ENCODE data around the gene ECPAS. TPM values are rescaled to one million over a fixed set of nuclear protein-coding genes. Genes with fewer than 3 reads are reported as not detected.
A peak's percentile ranks its signal among the peaks of the same experiment; 100 is the strongest.

Gene ECPAS
- total RNA-seq, 3 donors from 2014 or later (not counting 1 experiment from before 2014, with no cell fraction given) = 58.0 to 73.6 (median 70.7) TPM

DNA sequence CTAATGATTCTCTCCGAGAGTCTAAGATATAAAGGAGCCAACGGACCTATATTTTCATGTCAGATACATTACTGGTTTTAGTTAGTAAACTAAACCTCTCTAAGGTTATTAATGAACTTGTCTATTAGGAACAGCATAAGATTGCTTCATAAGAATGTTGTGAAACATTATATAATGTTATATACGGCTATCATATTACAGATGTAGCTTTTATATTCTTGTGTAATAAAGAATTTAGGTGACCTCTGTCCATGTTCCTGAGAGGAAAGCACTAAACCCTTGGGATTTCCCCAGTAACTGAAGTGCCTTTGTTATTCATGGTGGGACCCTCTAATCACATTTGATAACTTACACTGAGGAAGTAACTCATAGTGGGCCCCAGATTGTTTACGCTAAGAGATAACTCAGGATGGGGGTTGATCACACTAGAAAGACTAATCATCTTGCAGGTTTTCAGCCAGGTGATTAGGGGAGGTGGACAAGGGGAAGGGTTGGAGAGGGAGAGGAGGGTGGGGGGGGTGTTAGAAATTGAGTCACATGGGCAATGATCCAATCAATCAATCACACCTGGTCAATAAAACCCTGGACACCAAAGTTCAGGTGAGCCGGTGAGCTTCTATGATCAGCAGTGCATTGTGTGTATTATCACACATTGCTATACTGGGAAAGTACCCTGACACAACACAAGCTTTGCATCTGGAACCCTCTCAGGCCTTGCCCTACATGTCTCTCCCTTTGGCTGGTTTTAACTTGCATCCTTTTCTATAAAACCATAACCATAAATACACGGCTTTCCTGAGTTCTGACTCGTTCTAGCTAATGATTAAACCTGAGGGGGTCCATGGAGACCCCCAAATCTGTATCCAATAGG lies 25.8 kb downstream of the ECPAS start:
- ATAC-seq (no peak), DNase-seq (no peak)
- Histone ChIP-seq H3K27ac (ENCODE audit: low read length) (no peak overlapping the region), H3K27me3 (ENCODE audit: control insufficient read depth, insufficient read depth, low read length) (no peaks in the 10 kb centered on the region), H3K4me3 (ENCODE audit: low read length) (no peak overlapping the region), H3K36me3 (ENCODE audit: control insufficient read depth, insufficient read depth, low read length) (no peaks in the 10 kb centered on the region), H3K4me1 (ENCODE audit: control insufficient read depth, insufficient read depth, low read length) (no peaks in the 10 kb centered on the region), H3K9me3 (ENCODE audit: control insufficient read depth, insufficient read depth, low read length) (no peaks in the 10 kb centered on the region)
- no peak overlapping the region for H3K4me3 Mint-ChIP-seq
- H3K27ac Mint-ChIP-seq = peak overlapping the region in 1 of 2 donors; percentile 7
- H3K9me3 Mint-ChIP-seq = no peaks in the 10 kb centered on the region
- 82% methylated on average over 4 of the region's 7 CpGs for WGBS (ENCODE audit: insufficient coverage)
- H3K27me3 Mint-ChIP-seq (ENCODE audit: low read depth in 2 of 2) = no peaks in the 10 kb centered on the region
- TF ChIP-seq CTCF (IDR thresholded peaks at IDR 0.05) = no peak
- H3K4me1 Mint-ChIP-seq = peaks cover 40 to 46% of the 10 kb centered on the region in 2 donors
- no peaks in the 10 kb centered on the region for H3K36me3 Mint-ChIP-seq
- intact Hi-C loops (cut with micrococcal nuclease) = no loop called here

DNA sequence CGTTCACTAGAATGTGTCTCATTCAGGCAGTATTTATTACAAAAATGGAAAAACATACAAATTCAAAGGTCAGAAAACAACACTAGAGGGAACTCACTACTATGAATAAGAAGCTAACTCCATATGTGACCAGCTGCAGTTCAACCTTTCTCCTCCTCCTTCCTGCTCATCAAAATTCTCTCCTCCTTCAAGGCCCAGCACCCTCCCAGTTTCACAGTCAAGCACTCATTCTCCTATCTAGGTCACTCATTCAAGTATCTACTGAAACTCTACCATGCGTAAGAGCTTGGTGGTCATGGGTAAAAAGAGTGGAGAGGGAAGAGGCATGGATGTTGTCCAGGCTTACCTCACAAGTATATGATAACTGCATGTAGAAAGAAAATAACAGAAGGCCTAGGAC lies 27.7 kb downstream of the ECPAS start:
- H3K36me3 Mint-ChIP-seq = no peaks in the 10 kb centered on the region
- intact Hi-C loops (cut with micrococcal nuclease) = no loop called here
- TF ChIP-seq CTCF (IDR thresholded peaks at IDR 0.05) = no peak
- H3K4me1 Mint-ChIP-seq = peaks cover 44 to 48% of the 10 kb centered on the region in 2 donors
- peak overlapping the region; percentile 7 to 11 for H3K27ac Mint-ChIP-seq
- 38% methylated on average over 1 of the region's 2 CpGs for WGBS (ENCODE audit: insufficient coverage)
- no peaks in the 10 kb centered on the region for H3K9me3 ChIP-seq (ENCODE audit: control insufficient read depth, insufficient read depth, low read length)
- H3K9me3 Mint-ChIP-seq = no peaks in the 10 kb centered on the region
- no peak overlapping the region for H3K4me3 Mint-ChIP-seq
- H3K4me3 ChIP-seq (ENCODE audit: low read length) = no peak overlapping the region
- no peaks in the 10 kb centered on the region for H3K27me3 Mint-ChIP-seq (ENCODE audit: low read depth in 2 of 2)
- DNase-seq = no peak
- no peak overlapping the region for H3K27ac ChIP-seq (ENCODE audit: low read length)
- ATAC-seq = peak in 1 of 3 donors; percentile 35
- no peaks in the 10 kb centered on the region for H3K36me3 ChIP-seq (ENCODE audit: control insufficient read depth, insufficient read depth, low read length)
- H3K4me1 ChIP-seq (ENCODE audit: control insufficient read depth, insufficient read depth, low read length) = no peaks in the 10 kb centered on the region
- no peaks in the 10 kb centered on the region for H3K27me3 ChIP-seq (ENCODE audit: control insufficient read depth, insufficient read depth, low read length)

DNA sequence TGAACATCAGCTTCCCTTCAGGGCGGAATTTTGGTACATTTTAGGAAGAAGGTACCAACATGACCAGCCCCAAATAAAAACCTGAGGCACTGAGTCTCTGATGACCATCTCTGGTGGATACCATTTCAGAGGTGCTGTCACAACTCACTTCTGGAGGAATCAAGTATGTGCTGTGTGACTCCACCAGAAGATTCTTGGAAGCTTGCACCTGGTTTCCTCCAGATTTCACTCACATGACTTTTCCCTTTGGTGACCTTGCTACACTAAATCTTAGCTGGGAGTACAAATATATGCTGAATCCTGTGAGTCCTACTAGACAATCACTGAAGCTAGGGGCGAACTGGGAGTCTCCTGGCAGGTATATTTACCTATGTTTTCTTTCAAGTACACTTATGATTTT lies 28.5 kb downstream of the ECPAS start:
- Histone ChIP-seq H3K4me1 (ENCODE audit: control insufficient read depth, insufficient read depth, low read length) (no peaks in the 10 kb centered on the region), H3K36me3 (ENCODE audit: control insufficient read depth, insufficient read depth, low read length) (peaks cover 3% of the 10 kb centered on the region), H3K27ac (ENCODE audit: low read length) (no peak overlapping the region), H3K27me3 (ENCODE audit: control insufficient read depth, insufficient read depth, low read length) (no peaks in the 10 kb centered on the region), H3K9me3 (ENCODE audit: control insufficient read depth, insufficient read depth, low read length) (no peaks in the 10 kb centered on the region), H3K4me3 (ENCODE audit: low read length) (no peak overlapping the region)
- Mint-ChIP-seq H3K27me3 (ENCODE audit: low read depth in 2 of 2) (no peaks in the 10 kb centered on the region), H3K4me3 (no peak overlapping the region), H3K36me3 (no peaks in the 10 kb centered on the region), H3K27ac (peak overlapping the region in 1 of 2 donors; percentile 7), H3K9me3 (no peaks in the 10 kb centered on the region), H3K4me1 (peaks cover 46 to 49% of the 10 kb centered on the region in 2 donors)
- DNase-seq (no peak), ATAC-seq (no peak)
- intact Hi-C loops (cut with micrococcal nuclease) = no loop called here
- 100% methylated on average over 2 of the region's 2 CpGs for WGBS (ENCODE audit: insufficient coverage)
- no peak for TF ChIP-seq CTCF (IDR thresholded peaks at IDR 0.05)

Data from natural killer cell (primary cell).